HT-29 (cell line): ENCODE measurements around the gene B4GALNT1. TPM values are rescaled to one million over a fixed set of nuclear protein-coding genes. Genes with fewer than 3 reads are reported as not detected.

Experiments
- DNase-seq: peaks from one replicate; pipeline ENCODE4 v3.0.0-alpha.2; 2015; ENCODE audit warnings: low spot score
- total RNA-seq: library from RNA; depleted of rRNA; stranded (reverse); fragments of >200 nt; shearing (Covaris generic); gene quantifications from 2 replicates; pipeline ENCODE4 v1.2.3, GENCODE V29; 2014; rRNA removed

The B4GALNT1 gene
- total RNA-seq, 1 experiment from 2014 or later = 3.1 TPM

- no peak for DNase-seq
Observed at GRCh38 chr12:57586128-57586527, 46.9 kb downstream of the B4GALNT1 start.

- no peak for DNase-seq
Observed at GRCh38 chr12:57585156-57585555, 47.8 kb downstream of the B4GALNT1 start.

GRCh38 chr12:57584690-57585089, 48.3 kb downstream of the B4GALNT1 start:
- no peak for DNase-seq

DNA sequence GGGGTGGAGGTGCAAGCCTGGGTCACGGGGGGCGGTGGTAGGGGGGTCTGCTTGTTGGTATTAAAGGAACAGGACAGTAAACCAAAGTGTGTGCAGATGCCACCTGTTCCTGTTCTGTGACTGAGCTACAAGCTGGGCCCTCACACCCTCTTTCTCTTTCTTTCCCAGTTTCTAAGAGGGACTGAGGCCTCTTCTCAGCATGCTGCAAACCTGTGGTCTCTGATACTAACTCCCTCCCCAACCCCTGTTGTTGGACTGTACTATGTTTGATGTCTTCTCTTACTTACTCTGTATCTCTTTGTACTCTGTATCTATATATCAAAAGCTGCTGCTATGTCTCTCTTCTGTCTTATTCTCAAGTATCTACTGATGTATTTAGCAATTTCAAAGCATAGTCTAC, 49.0 kb downstream of the B4GALNT1 start:
- DNase-seq = no peak

- DNase-seq = peak; percentile 78
Observed at GRCh38 chr12:57583008-57583831, 49.8 kb downstream of the B4GALNT1 start.

DNA sequence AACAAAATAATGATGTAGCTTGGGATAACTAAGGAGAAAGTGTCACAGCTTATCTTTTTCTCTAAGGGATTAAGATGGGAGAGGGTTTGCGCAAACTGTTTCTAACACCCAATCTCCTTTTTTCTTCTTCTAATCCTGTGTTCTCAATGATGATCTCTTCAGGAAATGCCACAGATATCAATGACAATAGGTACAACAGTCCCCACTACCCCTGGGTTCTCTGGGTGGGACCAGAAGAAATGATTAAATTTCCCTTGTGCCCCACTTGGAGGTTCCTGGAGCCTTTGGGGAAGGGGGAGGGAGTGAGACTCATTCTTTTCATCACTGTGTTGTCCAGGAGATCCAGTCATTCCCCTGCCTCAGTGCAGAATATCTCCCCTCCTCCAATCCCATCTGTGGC, 50.6 kb downstream of the B4GALNT1 start:
- no peak for DNase-seq

- no peak for DNase-seq
Observed at GRCh38 chr12:57581802-57582201, 51.2 kb downstream of the B4GALNT1 start.

- DNase-seq = no peak
Observed at GRCh38 chr12:57580466-57580795, 52.6 kb downstream of the B4GALNT1 start.

- DNase-seq = no peak
Observed at GRCh38 chr12:57579677-57580465, 53.1 kb downstream of the B4GALNT1 start.

DNA sequence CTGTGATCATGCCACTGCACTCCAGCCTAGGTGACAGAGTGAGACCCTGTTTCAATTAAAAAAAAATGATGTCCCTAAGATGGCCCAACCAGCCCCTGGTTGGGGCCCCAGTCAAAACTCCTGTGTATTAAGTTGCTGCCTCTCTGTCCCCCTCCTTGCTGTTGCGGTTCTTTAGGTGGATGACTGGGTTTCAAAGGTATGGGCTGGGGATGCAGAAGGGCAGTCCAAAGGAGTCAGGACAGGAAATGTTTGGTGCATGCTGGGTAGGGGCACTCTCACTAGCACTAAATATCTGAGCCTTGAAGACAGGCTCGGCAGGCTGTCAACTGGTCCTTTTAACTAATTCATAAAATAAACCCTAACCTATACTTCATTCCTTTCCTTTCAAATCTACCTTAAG, 54.0 kb downstream of the B4GALNT1 start:
- no peak for DNase-seq

GRCh38 chr12:57577981-57578758, 54.8 kb downstream of the B4GALNT1 start:
- DNase-seq = no peak

DNA sequence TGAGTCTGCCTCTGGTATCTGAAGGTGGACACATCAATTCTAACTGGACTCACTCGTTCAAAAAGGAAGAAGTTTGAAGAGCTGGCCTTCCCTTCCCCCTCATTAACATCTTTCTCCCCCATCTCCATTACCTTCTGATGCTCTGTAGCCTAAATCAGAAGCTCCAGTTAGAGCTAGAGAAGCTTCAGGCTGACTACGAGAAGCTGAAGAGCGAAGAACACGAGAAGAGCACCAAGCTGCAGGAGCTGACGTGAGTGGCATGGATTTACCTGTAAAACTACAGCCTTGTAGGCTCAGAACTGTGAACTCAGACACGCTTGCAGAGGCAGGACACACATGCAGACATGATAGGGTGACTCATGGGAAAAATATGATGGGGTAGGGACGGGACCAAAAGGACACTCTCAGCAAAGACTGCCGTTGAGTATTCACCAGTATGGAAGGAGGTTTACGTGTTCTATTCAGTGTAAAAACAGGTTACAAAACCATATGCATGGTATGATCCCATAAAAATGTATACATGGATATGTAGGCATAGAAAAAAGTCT, 56.3 kb downstream of the B4GALNT1 start:
- no peak for DNase-seq

Other genes starting within 250 kb of the B4GALNT1 start
- 23.3 and 25.3 TPM in 2 replicates for gene R3HDM2, start 202.2 kb downstream of the B4GALNT1 start, total RNA-seq
- gene INHBC, start 198.4 kb downstream of the B4GALNT1 start, total RNA-seq = not detected in 2 replicates
- 0.34 and 0.41 TPM in 2 replicates for gene INHBE, start 177.9 kb downstream of the B4GALNT1 start, total RNA-seq
- gene GLI1, start 173.4 kb downstream of the B4GALNT1 start, total RNA-seq = 2.0 and 4.2 TPM in 2 replicates
- 1.5 and 3.4 TPM in 2 replicates for gene ARHGAP9, start 153.3 kb downstream of the B4GALNT1 start, total RNA-seq
- 174 and 202 TPM in 2 replicates for gene MARS1, start 145.1 kb downstream of the B4GALNT1 start, total RNA-seq
- gene DDIT3, start 112.7 kb downstream of the B4GALNT1 start, total RNA-seq = 26.9 and 39.0 TPM in 2 replicates
- 18.0 and 23.0 TPM in 2 replicates for gene MBD6, start 110.4 kb downstream of the B4GALNT1 start, total RNA-seq
- 58.6 and 62.3 TPM in 2 replicates for gene DCTN2, start 86.0 kb downstream of the B4GALNT1 start, total RNA-seq
- gene KIF5A, start 83.2 kb downstream of the B4GALNT1 start, total RNA-seq = not detected in 2 replicates
- gene PIP4K2C, start 42.0 kb downstream of the B4GALNT1 start, total RNA-seq = 30.8 and 37.2 TPM in 2 replicates
- gene DTX3, start 28.4 kb downstream of the B4GALNT1 start, total RNA-seq = not detected in 2 replicates
- gene ARHGEF25, start 21.8 kb downstream of the B4GALNT1 start, total RNA-seq = 0.25 TPM in 1 of 2 replicates, not detected in the other
- 94.5 and 105 TPM in 2 replicates for gene OS9, start 60.9 kb upstream of the B4GALNT1 start, total RNA-seq
- 1.9 and 4.0 TPM in 2 replicates for gene AGAP2, start 105.5 kb upstream of the B4GALNT1 start, total RNA-seq
- 35.0 and 42.9 TPM in 2 replicates for gene TSPAN31, start 111.8 kb upstream of the B4GALNT1 start, total RNA-seq
- 310 and 345 TPM in 2 replicates for gene CDK4, start 119.1 kb upstream of the B4GALNT1 start, total RNA-seq
- gene MARCHF9, start 121.9 kb upstream of the B4GALNT1 start, total RNA-seq = 9.4 and 12.3 TPM in 2 replicates
- gene CYP27B1, start 133.9 kb upstream of the B4GALNT1 start, total RNA-seq = 7.0 and 11.0 TPM in 2 replicates
- gene METTL1, start 138.9 kb upstream of the B4GALNT1 start, total RNA-seq = 25.7 and 34.0 TPM in 2 replicates
- 1.1 and 6.9 TPM in 2 replicates for gene EEF1AKMT3, start 139.4 kb upstream of the B4GALNT1 start, total RNA-seq
- 60.6 and 63.6 TPM in 2 replicates for gene TSFM, start 149.6 kb upstream of the B4GALNT1 start, total RNA-seq
- gene AVIL, start 185.5 kb upstream of the B4GALNT1 start, total RNA-seq = 0.73 and 1.5 TPM in 2 replicates
- 38.5 and 40.7 TPM in 2 replicates for gene CTDSP2, start 213.5 kb upstream of the B4GALNT1 start, total RNA-seq